HG03045 (cell line): Measurements from ENCODE around the gene OR2L3.
"Not testable (repeated sequence)": the region's sequence is repeated elsewhere in the genome, so short reads cannot be mapped to it uniquely, and the experiment has no call there.

Experiments used
- ATAC-seq: cut with Tn5 transposase; IDR thresholded peaks from one replicate; pipeline ENCODE4 v1.9.1; 2021; ENCODE audit warnings: mild to moderate bottlenecking, moderate library complexity; ENCODE audit not compliant: unreplicated experiment

Gene OR2L3, protein sequence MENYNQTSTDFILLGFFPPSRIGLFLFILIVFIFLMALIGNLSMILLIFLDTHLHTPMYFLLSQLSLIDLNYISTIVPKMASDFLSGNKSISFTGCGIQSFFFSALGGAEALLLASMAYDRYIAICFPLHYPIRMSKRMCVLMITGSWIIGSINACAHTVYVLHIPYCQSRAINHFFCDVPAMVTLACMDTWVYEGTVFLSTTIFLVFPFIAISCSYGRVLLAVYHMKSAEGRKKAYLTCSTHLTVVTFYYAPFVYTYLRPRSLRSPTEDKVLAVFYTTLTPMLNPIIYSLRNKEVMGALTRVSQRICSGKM

GRCh38 chr1:248046536-248046935, at the start of gene OR2L3:
Gene OR2L3 (plus strand): TSS chr1:248046836. CDS start chr1:248060682, 13,846 bp downstream.
- ATAC-seq, result no peak

DNA sequence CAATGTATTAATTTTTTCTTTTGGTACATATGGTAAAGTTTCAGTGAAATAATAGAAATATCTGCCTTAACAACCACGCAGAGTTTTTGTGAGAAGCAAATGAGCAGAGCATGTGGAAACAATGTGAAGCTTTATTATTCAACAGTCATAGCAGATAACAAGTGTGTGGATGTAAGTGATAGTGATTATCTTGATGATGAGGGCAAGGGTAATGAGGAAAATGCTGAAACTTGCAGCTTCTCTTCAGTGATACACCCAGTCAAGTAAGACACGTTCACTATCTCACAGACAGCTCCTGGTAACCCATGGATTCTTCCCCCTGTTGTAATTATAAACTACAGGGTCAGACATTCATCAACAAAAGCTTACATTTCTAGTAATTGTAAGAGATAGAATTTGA, 47.8 kb upstream of the OR2L3 start:
- no peak for ATAC-seq

DNA sequence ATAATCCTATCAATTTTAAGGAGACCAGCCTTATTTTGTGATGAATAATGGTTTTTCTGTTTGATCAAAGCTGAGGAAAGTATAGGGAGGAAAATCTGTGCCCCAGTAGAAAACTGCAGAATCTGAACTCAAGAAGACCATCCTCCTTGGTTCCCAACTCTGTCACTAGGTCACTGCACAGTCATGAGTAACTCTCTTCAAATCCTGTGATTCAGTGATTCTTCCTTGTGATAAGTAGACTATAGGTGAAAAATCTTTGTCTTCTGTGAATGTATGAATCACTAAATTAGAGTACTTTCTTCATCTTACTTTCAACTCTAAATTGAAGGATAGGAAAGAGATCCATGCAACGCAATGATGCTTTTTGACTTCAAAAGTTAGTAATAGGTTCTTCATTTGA, 46.5 kb upstream of the OR2L3 start:
- no peak for ATAC-seq

GRCh38 chr1:248007778-248008177, 38.9 kb upstream of the OR2L3 start:
- ATAC-seq, result no peak

DNA sequence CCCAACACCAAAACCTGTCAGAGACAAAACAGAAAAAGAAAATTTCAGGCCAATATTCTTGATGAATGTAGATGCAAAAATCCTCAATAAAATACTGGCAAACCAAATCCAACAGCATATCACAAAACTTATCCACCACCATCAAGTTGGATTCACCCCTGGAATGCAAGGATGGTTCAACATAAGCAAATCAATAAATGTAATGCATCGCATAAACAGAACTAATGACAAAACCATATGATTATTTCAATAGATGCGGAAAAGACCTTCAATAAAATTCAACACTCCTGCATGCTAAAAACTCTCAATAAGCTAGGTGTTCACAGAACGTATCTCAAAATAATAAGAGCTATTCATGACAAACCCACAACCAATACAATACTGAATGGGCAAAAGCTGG, 37.0 kb upstream of the OR2L3 start:
- no peak for ATAC-seq

GRCh38 chr1:248013229-248013710, 33.4 kb upstream of the OR2L3 start, which contains the start of gene OR2L5:
Gene OR2L5 (plus strand): TSS chr1:248013660. CDS start chr1:248021948, 8,288 bp downstream.
- no peak for ATAC-seq

DNA sequence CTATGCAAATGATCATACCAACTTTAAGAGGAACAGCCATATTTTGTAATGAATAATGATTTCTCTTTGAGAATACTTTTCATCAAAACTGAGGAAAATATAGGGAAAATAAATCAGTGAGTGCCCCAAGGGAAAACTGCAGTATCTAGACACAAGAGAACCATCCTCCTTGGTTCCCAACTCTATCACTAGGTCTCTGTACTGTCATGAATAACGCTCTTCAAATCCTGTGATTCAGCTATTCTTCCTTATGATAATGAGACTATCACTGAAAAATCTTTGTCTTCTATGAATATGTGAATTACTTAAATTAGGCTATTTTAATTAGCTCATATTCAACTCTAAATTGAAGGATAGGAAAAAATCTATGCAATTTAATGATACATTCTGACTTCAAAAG, 30.8 kb upstream of the OR2L3 start:
- ATAC-seq, result no peak

GRCh38 chr1:248029770-248030169, 16.9 kb upstream of the OR2L3 start, which contains the start of gene OR2L2:
Gene OR2L2 (plus strand): TSS chr1:248030070. CDS start chr1:248038268, 8,198 bp downstream.
- no peak for ATAC-seq

DNA sequence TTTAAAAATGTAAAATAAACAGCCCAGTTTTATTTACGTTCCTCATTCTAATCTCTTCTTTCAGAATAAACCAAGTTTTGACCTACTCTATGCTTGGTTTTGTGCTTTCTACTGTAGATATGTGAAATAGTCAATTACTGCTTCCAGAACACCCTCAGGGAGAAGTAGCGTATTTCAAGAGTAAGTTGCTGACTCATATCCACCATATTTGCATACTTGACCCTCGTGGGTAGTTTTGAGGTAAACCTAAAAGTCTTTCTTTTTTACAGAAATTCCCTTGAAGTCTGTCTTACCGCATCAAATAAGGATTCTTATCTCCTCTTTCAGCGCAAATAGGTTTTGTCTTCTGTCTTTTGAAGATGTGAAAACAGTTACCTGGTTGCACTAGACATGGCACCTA, 1.4 kb upstream of the OR2L3 start:
- no peak for ATAC-seq

DNA sequence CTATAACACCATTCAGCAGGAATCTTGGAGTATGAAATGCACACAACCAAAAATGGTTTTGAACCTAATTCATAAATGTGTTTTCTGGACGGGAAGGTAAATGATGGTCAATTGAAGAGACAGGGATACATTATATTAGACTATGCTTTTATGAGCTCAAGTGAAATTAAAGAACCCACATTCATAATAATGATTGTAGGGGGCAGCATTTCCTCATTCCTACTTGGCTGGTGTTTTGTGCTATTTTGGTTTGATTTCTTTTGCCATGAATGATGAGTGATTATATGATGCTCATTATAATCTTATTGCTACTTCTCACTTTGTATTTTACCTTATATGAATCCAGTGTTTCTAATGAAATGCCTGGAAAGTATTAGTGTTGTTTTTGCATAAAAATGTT, 372 bp downstream of the OR2L3 start:
- ATAC-seq, result no peak

- no peak for ATAC-seq
Observed at GRCh38 chr1:248054671-248055070, 8.0 kb downstream of the OR2L3 start.

GRCh38 chr1:248055261-248055660, 8.6 kb downstream of the OR2L3 start:
- ATAC-seq, result no peak

DNA sequence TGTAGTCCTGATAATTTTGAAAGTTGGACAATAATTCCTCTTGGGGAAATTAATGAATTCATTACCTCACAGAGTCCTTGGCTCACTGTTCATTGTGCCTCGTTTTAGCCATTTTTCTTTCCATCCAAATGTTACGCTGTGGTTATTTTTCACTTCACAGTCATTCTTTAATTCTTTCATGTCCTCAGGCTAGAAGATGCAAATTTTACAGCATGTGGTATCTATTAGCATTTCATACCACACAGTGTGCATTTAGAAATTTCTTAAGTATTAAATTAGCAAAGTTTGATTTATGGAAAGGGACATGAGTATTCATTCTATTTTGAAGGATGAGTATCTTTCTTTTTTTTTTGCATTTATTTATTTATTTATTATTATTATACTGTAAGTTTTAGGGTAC, 18.4 kb downstream of the OR2L3 start:
- no peak for ATAC-seq

- ATAC-seq, result no peak
Observed at GRCh38 chr1:248065604-248066003, 19.0 kb downstream of the OR2L3 start.

GRCh38 chr1:248083864-248084263, 37.2 kb downstream of the OR2L3 start:
- not testable (repeated sequence) for ATAC-seq

GRCh38 chr1:248094884-248095283, 48.2 kb downstream of the OR2L3 start, which contains the start of gene OR2L13:
Gene OR2L13 (plus strand): TSS chr1:248095184. CDS start chr1:248099376, 4,192 bp downstream.
- ATAC-seq, result no peak

- ATAC-seq, result no peak
Observed at GRCh38 chr1:248098529-248098928, 51.9 kb downstream of the OR2L3 start.

DNA sequence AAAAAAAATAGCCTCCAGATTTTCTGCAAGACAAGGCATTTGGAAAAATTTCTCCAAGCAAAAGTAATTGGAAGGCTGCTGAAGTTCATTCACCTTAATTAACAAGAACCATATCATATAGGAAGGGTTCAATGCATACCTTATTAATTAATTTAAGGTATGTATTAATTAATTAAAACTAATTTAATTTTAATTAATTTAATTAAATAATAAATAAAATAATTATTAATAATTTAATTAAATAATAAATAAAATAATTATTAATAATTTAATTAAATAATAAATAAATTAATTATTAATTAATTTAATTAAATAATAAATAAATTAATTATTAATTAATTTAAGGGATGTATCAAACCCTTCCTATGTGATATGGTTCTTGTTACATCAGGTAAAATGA, 56.2 kb downstream of the OR2L3 start:
- no peak for ATAC-seq

DNA sequence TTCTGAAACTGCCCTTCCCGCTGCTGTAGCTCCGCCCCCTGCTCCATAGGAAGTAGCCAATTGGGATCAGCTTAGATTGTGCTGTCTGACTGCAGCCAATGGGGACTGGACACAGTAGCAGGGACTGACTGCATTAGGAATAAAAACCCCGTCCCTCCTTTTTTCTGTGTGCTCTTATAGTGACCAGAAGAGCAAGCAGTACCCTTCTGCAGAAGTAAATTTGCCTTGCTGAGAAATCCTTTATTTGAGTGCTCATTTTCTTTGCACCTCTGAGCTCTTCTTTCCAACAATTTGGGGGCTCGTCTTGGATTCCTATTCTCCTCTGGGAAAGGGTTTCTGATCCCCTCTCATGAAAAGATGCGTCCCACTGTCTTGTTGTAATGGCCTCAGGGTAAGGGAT, 64.5 kb downstream of the OR2L3 start:
- ATAC-seq, result no peak
